Uterus (tissue), 4 donors: ENCODE measurements around the gene COG7. TPM values are rescaled to one million over a fixed set of nuclear protein-coding genes. Genes with fewer than 3 reads are reported as not detected.
"Not testable (repeated sequence)": the region's sequence is repeated elsewhere in the genome, so short reads cannot be mapped to it uniquely, and the experiment has no call there.

Source experiments
- DNase-seq, 2 donors: peaks; one replicate each; pipeline ENCODE4 v3.0.0-alpha.2; 2019 to 2020
- H3K27ac ChIP-seq, 2 donors: fragments of 200-600 bp; sonication (generic); 1 replicate in 1 of 2; 2 replicates in 1 of 2; pipeline ENCODE4 v1.5.1; 2016 to 2018
- H3K27me3 ChIP-seq, 2 donors: fragments of 200-600 bp; sonication (generic); one replicate each; pipeline ENCODE4 v1.5.1; 2018 to 2019; ENCODE audit warnings: control low read depth in 1 of 2
- H3K36me3 ChIP-seq, 2 donors: fragments of 200-600 bp; sonication (generic); one replicate each; pipeline ENCODE4 v1.5.1; 2019; ENCODE audit warnings: control low read depth in 1 of 2
- H3K4me1 ChIP-seq, 2 donors: fragments of 200-600 bp; sonication (generic); one replicate each; pipeline ENCODE4 v1.5.1; 2018 to 2019; ENCODE audit warnings: control low read depth in 1 of 2
- H3K4me3 ChIP-seq, 2 donors: fragments of 200-600 bp; sonication (generic); 1 replicate in 1 of 2; 2 replicates in 1 of 2; pipeline ENCODE4 v1.5.1; 2018 to 2019; ENCODE audit warnings: mild to moderate bottlenecking in 1 of 2
- H3K9me3 ChIP-seq, 2 donors: fragments of 200-600 bp; sonication (generic); one replicate each; pipeline ENCODE4 v1.5.1; 2019; ENCODE audit warnings: control low read depth in 1 of 2
- CTCF ChIP-seq, 4 experiments: fragments of 200-600 bp in 2 of 4; fragments of 450-650 bp in 2 of 4; sonication (generic) in 2 of 4; IDR thresholded peaks; one replicate each; pipeline ENCODE4 v1.5.1; 2016 to 2019; ENCODE audit warnings: antibody characterized with exemption in 4 of 4, mild to moderate bottlenecking in 2 of 4, moderate library complexity in 1 of 4
- POLR2A ChIP-seq, 2 donors: fragments of 450-650 bp; IDR thresholded peaks; one replicate each; pipeline ENCODE4 v1.6.1; 2016; ENCODE audit warnings: antibody characterized with exemption in 2 of 2, mild to moderate bottlenecking in 1 of 2, moderate library complexity in 1 of 2
- intact Hi-C: fragments of 100-400 bp; cut with DNase I; formaldehyde crosslinking; loops from one replicate; pipeline ENCODE4 v1.15.1; 2023; ENCODE audit warnings: low total_unique reads
- total RNA-seq, 4 donors: library from RNA; depleted of rRNA in 3 of 4; stranded (reverse); fragments of >200 nt in 3 of 4; gene quantifications; one replicate each; pipeline versions ENCODE4 v1.1.0 to v1.2.4, GENCODE V29; 2014 to 2023
- donor health status: DM: yes; HTN: yes; CAD: no.

The COG7 gene
- total RNA-seq, 4 donors from 2014 or later, result 11.5 to 393 (median 32.2) TPM

GRCh38 chr16:23464196-23464595 is 11.2 kb upstream of the COG7 start:
- intact Hi-C loops, result no loop called here
- H3K4me3 ChIP-seq, result no peak overlapping the region
- TF ChIP-seq CTCF (IDR thresholded peaks at IDR 0.05) (no peak), POLR2A (IDR thresholded peaks at IDR 0.05) (no peak)
- no peaks in the 10 kb centered on the region for H3K9me3 ChIP-seq
- no peaks in the 10 kb centered on the region for H3K36me3 ChIP-seq
- H3K27ac ChIP-seq, result no peak overlapping the region
- no peaks in the 10 kb centered on the region for H3K4me1 ChIP-seq
- no peaks in the 10 kb centered on the region for H3K27me3 ChIP-seq
- DNase-seq, result no peak

- H3K27ac ChIP-seq, H3K27me3 ChIP-seq, intact Hi-C loops, H3K36me3 ChIP-seq, H3K4me1 ChIP-seq, H3K9me3 ChIP-seq, H3K4me3 ChIP-seq: not testable (repeated sequence)
- peak; percentile 78 to 80 for DNase-seq
Measured at GRCh38 chr16:23462994-23463393, 10.0 kb upstream of the COG7 start.

DNA sequence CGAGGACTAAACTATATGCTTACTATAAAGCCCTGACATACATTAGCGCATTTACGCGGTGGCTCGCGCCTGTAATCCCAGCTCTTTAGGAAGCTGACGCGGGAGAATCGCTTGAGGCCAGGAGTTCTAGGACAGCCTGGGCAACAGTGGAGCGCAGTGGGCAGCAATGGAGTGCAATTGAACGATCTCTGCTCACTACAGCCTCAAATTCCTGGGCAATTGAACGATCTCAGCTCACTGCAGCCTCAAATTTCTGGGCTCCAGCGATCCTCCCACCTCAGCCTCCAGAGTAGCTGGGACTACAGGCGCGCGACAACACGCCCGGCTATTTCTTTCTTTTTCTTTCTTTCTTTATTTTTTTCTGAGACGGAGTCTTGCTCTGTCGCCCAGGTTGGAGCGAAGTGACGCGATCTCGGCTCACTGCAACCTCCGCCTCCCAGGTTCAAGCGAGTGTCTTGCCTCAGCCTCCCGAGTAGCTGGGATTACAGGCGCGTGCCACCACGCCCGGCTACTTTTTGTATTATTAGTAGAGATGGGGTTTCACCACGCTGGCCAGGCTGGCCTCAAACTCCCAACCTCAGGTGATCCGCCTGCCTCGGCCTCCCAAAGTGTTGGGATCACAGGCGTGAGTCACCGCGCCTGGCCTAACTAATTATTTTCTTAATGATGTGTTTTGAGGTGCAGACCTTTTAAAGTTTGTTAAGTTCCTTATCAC is 506 bp upstream of the COG7 start:
- H3K4me1 ChIP-seq, result no peaks in the 10 kb centered on the region
- H3K36me3 ChIP-seq, result no peaks in the 10 kb centered on the region
- no peak for DNase-seq
- H3K27ac ChIP-seq, result peak overlapping the region in 1 of 2 donors; percentile 81
- H3K27me3 ChIP-seq, result no peaks in the 10 kb centered on the region
- peak overlapping the region; percentile 75 to 83 for H3K4me3 ChIP-seq
- no peaks in the 10 kb centered on the region for H3K9me3 ChIP-seq
- intact Hi-C loops, result no loop called here
- TF ChIP-seq POLR2A (IDR thresholded peaks at IDR 0.05) (no peak), CTCF (IDR thresholded peaks at IDR 0.05) (no peak)

DNA sequence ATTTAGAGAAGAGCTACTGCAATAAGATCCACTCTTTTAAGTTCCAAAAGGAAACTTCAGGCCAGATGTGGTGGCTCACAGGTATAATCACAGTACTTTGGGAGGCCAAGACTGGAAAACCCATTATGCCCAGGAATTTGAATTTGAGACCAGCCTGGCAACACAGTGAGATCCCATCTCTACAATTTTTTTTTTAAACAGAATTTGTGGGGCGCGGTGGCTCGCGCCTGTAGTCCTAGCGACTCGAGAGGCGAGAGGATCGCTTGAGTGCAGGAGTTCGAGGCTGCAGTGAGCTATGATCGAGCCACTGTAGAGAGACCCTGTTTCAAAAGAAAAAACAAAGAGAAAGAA is 793 bp downstream of the COG7 start:
- intact Hi-C loops, result no loop called here
- no peaks in the 10 kb centered on the region for H3K4me1 ChIP-seq
- TF ChIP-seq CTCF (IDR thresholded peaks at IDR 0.05), result no peak
- TF ChIP-seq POLR2A (IDR thresholded peaks at IDR 0.05), result no peak
- DNase-seq, result no peak
- H3K9me3 ChIP-seq, result no peaks in the 10 kb centered on the region
- H3K4me3 ChIP-seq, result peak overlapping the region; percentile 75 to 83
- H3K27ac ChIP-seq, result peak overlapping the region; percentile 71 to 81
- H3K36me3 ChIP-seq, result no peaks in the 10 kb centered on the region
- H3K27me3 ChIP-seq, result no peaks in the 10 kb centered on the region

DNA sequence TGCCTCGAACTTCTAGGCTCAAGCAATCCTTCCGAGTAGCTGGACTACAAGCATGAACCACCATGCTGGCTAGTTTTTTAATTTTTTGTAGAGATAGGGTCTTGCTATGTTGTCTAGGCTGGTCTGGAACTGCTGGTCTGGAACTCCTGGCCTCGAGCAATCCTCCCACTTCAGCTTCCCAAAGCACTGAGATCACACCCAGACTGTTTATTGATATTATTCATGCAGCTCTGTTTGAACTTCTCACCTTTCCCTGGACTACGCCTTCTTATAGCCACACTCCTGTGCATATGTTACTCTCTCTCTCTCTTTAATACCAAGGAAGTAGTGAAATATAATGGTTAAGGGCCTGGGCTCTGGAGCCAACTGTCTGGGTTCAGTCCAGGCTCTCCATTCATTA is 4.6 kb downstream of the COG7 start:
- no peak overlapping the region for H3K27ac ChIP-seq

DNA sequence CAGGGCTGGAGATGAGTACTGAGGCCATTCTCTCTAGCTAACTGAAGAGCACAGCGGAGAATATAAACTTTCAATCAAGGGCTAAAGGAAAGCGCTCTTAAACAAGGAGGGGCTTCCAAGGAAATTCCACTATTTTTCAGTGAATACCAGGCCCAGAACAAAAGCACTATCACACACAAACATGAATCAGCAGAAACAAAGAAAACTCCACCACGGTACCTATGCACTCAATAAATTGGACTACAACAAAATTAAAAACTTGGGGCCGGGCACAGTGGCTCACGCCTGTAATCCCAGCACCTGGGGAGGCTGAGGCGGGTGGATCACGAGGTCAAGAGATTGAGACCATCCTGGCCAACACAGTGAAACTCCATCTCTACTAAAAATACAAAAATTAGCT is 15.4 kb downstream of the COG7 start:
- not testable (repeated sequence) for H3K4me3 ChIP-seq, DNase-seq, H3K4me1 ChIP-seq, H3K9me3 ChIP-seq, H3K27me3 ChIP-seq, H3K27ac ChIP-seq, H3K36me3 ChIP-seq
- intact Hi-C loops, result loop anchor here (10.0 kb wide), 1 partner anchor 543 kb away; no protein-coding TSS in a partner anchor

More for the DNA sequence above, 4.6 kb downstream of the COG7 start:
- Histone ChIP-seq H3K27me3 (no peaks in the 10 kb centered on the region), H3K9me3 (no peaks in the 10 kb centered on the region), H3K4me1 (no peaks in the 10 kb centered on the region), H3K36me3 (no peaks in the 10 kb centered on the region), H3K4me3 (no peak overlapping the region)
- no peak for TF ChIP-seq POLR2A (IDR thresholded peaks at IDR 0.05)
- DNase-seq, result no peak
- intact Hi-C loops, result no loop called here

DNA sequence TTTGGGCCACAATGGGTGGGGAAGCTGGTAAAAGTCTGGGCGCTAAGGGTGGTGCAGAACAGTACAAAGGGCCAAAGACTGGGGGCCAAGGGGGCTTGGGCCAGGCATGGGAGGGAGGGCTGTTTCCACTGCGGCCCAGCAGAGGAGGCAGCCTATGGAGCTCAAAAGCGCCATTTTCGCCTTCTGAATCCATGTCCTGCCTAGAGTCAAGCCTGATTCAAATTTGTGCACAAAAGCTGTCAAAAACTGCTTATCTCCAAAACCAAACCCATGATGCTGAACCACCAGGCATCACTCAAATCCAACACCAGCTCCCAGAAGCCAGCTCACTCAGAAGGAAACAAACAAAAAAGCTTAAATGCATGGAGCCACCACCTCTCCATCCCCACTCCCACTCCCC is 16.0 kb downstream of the COG7 start:
- intact Hi-C loops, result loop anchor here (10.0 kb wide), 1 partner anchor 542 kb away; no protein-coding TSS in a partner anchor
- Histone ChIP-seq H3K27ac (no peak overlapping the region), H3K36me3 (no peaks in the 10 kb centered on the region), H3K27me3 (no peaks in the 10 kb centered on the region), H3K4me3 (no peak overlapping the region), H3K9me3 (no peaks in the 10 kb centered on the region), H3K4me1 (no peaks in the 10 kb centered on the region)
- TF ChIP-seq POLR2A (IDR thresholded peaks at IDR 0.05) (no peak), CTCF (IDR thresholded peaks at IDR 0.05) (no peak)
- no peak for DNase-seq
